Activated CD4-positive, alpha-beta T cell treated with anti-CD3 and anti-CD28 coated beads, Interleukin-2, amount 50 U/mL, for 48 hours (primary cell): Measurements from ENCODE around the gene AS3MT.
"Not testable (repeated sequence)": the region's sequence is repeated elsewhere in the genome, so short reads cannot be mapped to it uniquely, and the experiment has no call there.

Source experiments
- DNase-seq, 2 experiments: peaks; one replicate each; pipeline ENCODE4 v3.0.0-alpha.2; 2020

Gene AS3MT, protein sequence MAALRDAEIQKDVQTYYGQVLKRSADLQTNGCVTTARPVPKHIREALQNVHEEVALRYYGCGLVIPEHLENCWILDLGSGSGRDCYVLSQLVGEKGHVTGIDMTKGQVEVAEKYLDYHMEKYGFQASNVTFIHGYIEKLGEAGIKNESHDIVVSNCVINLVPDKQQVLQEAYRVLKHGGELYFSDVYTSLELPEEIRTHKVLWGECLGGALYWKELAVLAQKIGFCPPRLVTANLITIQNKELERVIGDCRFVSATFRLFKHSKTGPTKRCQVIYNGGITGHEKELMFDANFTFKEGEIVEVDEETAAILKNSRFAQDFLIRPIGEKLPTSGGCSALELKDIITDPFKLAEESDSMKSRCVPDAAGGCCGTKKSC

GRCh38 chr10:102869258-102870198, at the start of gene AS3MT:
Gene AS3MT (plus strand): TSS chr10:102869470. CDS start chr10:102869593, 123 bp downstream.
- peak; percentile 22 to 24 for DNase-seq

- DNase-seq = not testable (repeated sequence)
Observed at GRCh38 chr10:102820008-102820407, 49.3 kb upstream of the AS3MT start.

DNA sequence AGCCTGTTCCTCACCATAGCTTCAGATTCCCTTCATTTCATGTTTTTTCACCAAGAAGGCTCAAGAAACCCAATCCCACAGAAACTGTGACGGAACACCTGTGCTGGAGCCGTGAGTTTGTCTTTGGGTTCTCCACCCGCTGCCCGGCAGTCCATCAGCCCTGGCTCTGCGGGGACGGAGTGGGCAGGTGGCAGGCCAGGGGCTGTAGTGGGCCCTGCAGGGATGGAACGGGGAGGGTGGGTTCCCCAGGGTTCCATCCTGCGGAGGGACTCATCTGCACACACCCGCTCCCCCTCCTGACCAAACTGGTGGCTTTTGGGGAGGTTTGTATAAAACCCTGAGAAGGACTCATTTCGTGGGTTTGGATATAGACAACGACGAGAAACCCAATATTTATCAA, 47.0 kb upstream of the AS3MT start:
- DNase-seq = no peak

DNA sequence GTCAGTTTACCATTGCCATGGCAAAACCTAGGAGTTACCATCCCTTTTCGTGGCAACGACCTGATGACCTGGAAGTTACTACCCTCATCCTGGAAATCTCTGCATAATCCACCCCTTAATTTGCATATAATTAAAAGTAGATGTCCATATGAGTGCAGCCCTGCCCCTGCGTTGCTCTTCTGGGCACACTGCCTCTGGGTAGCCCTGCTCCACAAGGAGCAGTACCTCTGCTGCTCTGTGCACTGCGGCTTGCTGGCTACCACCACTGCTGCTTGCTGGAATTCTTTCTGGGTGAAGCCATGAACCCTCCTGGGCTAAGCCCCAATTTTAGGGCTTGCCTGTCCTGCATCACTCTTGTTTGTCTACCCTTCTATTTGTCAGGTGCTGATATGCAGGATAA, 44.6 kb upstream of the AS3MT start:
- no peak for DNase-seq

GRCh38 chr10:102826148-102826796, 43.0 kb upstream of the AS3MT start:
- no peak for DNase-seq

DNA sequence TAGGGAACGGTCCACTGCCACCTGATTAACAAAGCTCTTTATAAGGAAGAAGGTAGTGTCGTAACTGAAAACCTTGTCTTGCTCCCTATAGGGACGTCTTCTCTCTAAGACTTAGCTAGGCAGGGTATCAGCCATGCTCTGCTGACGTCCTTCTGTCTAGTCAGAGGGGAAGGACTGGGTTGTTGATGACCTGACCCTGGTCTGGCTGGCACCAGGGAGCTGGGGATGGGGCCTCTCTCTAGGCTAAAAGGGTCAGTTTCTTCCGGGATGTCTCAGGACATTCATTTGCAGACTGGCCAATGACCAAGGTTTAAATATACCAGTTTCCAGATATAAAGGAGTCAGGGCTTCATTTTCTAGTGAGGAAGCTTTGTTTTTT, 41.7 kb upstream of the AS3MT start:
- DNase-seq = no peak

- DNase-seq = no peak
Observed at GRCh38 chr10:102831322-102832071, 37.8 kb upstream of the AS3MT start.

DNA sequence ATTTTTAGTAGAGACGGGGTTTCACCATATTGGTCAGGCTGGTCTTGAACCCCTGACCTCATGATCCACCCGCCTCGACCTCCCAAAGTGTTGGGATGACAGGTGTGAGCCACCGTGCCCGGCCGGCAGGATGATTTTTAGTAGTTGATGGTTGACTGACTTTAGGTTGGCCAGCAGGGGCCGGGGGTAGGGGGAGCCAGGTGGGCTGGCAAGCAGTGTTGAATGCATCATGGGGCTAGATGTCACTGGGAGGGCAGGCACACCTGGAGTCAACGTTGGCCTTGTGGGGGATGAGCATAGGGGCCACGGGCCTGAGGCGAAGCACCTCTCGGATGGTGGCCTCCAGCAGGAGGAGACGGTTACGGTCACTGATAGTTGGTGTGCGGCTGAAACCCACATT, 37.0 kb upstream of the AS3MT start:
- no peak for DNase-seq

DNA sequence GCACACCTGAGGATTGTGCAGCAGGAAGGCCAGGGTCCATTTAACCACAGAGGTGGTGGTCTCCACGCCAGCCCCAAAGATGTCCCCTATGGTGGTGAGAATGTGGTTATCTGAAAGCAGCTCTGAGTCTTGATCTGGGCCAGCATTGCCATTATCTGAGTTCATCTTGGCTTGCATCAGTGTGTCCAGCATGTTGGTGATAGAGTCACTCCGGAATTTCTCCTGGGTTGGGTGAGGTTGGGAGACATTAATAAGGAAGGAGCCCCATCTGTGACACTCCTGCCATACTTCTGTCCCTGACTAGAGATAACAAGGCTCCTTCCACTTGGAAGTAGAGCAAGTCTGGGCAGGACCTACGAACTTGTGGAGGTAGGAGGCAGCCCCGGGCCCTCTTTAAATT, 36.3 kb upstream of the AS3MT start:
- DNase-seq = no peak

DNA sequence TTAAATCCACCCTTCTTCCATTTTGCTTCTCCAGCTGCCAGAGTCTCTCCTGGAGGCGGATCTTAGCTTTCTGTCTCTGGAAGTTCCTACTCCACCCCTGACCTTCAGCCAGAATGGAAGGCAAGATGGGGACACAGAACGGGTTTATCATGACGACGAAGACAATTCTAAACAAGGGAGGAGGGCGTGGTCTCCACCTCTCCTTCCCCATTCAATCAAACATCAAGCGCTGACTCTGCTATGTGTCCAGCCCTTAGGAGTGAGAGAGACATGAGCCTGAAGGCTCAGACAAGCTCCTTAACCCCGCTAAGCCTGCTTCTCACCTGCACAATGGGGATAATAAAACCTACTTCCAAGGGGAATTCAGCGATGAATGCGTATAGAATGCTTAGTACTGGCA, 35.1 kb upstream of the AS3MT start:
- DNase-seq = no peak

- DNase-seq = peak; percentile 75 to 82
Observed at GRCh38 chr10:102835007-102835482, 34.2 kb upstream of the AS3MT start.

DNA sequence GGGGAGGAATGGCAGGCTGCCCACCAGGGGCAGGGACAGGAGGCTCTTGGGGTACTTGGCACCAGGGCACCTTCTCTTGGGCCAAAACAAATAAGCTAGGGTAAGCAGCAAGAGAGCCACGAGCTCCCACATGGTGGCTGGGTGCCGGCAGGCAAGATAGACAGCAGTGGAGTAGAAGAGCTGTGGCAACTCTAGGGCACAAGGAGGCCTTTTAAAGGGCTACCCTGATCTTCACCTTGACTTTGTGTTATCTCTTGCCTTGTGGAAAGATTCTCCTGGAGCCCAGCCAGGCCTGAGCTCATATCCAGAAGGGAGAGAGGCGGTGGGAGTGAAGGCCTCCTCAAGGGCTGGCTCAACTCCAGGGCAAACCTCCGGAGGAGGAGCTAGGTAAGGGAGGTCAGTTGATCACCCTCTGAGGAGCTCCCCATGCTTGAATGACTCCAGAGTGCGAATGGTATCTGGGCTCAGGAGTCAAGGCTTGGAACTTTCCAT, 32.0 kb upstream of the AS3MT start, which contains the start of gene CYP17A1:
Gene CYP17A1, minus strand, starts transcription at position 184 of the 492 bp plus-strand sequence. Its CDS starts 52 bp downstream, at position 132.
- no peak for DNase-seq

DNA sequence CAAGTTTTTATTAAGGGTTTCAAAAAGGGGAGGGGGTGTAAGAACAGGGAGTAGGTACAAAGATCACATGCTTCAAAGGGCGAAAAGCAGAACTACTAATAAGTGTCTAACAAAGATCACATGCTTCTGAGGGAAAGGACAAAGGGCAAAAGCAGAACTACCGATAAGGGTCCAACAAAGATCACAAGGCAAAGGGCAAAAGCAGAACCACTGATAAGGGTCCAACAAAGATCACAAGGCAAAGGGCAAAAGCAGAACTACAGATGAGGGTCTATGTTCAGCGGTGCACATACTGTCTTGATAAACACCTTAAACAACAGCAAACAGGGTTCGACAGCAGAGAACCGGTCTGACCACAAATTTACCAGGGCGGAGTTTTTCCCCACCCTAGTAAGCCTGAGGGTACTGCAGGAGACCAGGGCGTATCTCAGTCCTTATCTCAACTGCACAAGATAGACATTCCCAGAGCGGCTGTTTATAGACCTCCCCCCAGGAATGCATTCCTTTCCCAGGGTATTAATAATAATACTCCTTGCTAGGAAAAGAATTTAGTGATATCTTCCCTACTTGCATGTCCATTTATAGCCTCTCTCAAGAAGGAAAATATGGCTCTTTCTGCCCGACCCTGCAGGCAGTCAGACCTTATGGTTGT, 30.9 kb upstream of the AS3MT start:
- not testable (repeated sequence) for DNase-seq

GRCh38 chr10:102841827-102842345, 27.4 kb upstream of the AS3MT start:
- DNase-seq = no peak

DNA sequence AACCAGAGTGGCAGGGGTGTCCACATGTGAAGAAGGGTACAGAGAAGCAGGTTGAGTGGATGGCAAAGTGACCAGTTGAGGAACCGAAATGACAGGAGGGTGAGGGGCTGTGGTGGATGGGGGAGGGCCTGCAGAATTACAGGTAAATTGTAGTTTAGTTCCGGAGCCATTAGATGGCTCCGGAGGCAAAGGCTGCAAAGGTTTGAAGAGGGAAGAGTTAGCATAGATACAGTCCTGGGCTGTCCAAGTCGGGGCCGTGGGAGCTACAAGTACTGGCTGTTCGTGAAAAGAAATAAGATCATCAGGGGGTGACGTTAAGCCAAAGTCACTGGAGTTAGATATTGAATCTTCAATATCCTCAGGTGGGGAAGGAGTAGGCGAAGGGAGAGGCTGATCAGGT, 26.1 kb upstream of the AS3MT start:
- not testable (repeated sequence) for DNase-seq

- not testable (repeated sequence) for DNase-seq
Observed at GRCh38 chr10:102844190-102844776, 25.0 kb upstream of the AS3MT start.

DNA sequence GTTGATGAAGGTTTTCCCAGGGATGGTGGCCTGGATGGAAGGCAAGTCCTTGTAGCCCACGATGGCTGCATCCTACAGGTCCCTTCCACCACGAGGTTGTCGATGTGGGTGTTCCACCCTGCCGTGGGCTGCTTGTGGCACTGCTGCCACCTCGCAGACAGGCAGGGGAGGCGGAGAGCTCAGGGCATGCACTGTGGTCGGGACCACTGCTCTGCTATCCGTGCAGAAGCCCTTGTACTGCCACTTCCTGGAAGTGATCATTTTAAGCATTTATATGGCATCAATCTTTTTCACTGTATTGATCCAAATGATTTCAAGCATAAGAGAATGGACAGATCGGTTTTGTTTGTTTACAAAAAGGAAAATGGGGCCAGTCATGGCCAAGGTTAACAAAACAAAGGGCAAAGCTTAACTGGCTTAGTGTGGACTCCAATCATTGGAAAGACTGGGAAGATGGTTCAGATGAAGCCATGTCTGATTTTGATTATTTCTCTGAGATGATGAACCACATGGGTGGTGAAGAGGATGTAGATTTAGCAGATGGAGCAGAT, 23.8 kb upstream of the AS3MT start:
- no peak for DNase-seq

GRCh38 chr10:102850025-102850518, 19.2 kb upstream of the AS3MT start:
- DNase-seq = no peak

DNA sequence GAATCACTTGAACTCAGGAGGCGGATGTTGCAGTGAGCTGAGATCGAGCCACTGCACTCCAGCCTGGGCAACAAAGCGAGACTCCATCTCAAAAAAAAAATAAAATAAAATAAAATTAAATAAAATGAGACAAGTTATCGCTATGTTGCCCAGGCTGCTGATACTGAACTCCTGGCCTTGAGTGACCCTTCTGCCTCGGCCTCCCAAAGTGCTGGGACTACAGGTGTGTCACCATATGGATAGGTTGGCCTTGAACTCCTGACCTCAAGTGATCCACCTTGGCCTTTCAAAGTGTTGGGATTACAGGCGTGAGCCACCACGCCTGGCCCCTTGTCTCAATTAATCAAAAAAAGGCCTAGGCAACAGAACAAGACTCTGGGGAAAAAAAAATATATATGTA, 16.0 kb upstream of the AS3MT start:
- not testable (repeated sequence) for DNase-seq

DNA sequence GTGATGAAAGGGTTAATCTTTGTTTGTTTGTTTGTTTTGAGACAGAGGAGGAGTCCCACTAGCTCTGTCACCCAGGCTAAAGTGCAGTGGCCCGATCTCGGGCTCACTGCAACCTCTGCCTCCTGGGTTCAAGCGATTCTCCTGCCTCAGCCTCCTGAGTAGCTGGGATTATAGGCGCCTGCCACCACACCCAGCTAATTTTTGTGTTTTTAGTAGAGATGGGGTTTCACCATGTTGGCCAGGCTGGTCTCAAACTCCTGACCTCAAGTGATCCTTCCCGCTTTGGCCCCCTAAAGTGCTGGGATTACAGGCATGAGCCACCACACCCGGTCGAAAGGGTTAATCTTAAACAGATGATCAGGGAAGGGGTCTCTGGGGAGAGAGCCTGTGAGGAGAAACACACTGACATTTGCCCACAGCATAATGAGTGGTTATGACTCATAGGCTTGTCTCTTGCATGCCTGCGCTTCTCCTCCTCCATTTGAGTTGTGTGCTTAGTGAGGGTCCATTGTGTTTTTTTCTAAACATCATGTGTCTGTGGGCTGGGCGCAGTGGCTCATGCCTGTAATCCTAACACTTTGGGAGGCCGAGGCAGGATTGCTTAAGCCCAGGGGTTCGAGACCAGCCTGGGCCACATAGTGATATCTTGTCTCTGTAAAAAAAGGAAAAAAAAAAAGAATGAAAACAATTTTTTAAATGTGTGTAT, 13.4 kb upstream of the AS3MT start:
- not testable (repeated sequence) for DNase-seq
